IMR-90 (cell line): ENCODE results near the gene DNTT. TPM values are rescaled to one million over a fixed set of nuclear protein-coding genes. Genes with fewer than 3 reads are reported as not detected.

Experiments
- ATAC-seq: fragments of 200-7000 bp; cut with Tn5 transposase; 2 replicates; pipeline ENCODE4 v1.9.1; 2020; ENCODE audit warnings: low read depth, mild to moderate bottlenecking, moderate library complexity
- BruUV-seq: library from RNA; stranded (reverse); fragments of 400-500 nt; replicated peaks from 2 replicates; lab custom pipeline; 2021; lab: Mats Ljungman, UMichigan
- CTCF ChIA-PET: fragments of 300-600 bp; formaldehyde crosslinking; extraction: SDS; loops from one replicate; lab custom pipeline; 2021; ENCODE audit warnings: antibody characterized with exemption; lab: Yijun Ruan, JAX
- POLR2A ChIA-PET: fragments of 300-600 bp; sonication (Branson Sonifier 250); formaldehyde crosslinking; loops from one replicate; lab custom pipeline; 2022; ENCODE audit warnings: antibody characterized with exemption; ENCODE audit not compliant: unreplicated experiment; lab: Charles Lee
- DNase-seq: peaks from one replicate; pipeline ENCODE4 v3.0.0; 2013
- H2AFZ ChIP-seq: replicated peaks from 2 replicates; pipeline ENCODE3; 2013; ENCODE audit warnings: low read length, mild to moderate bottlenecking; ENCODE audit not compliant: poor library complexity
- H2AK5ac ChIP-seq: 2 replicates; pipeline ENCODE4 v1.6.1; 2013; ENCODE audit warnings: low read depth, low read length, inconsistent platforms
- H2AK9ac ChIP-seq: replicated peaks from 2 replicates; pipeline ENCODE3; 2013; ENCODE audit warnings: mild to moderate bottlenecking, low read depth, low read length, moderate library complexity; ENCODE audit not compliant: poor library complexity
- H2BK120ac ChIP-seq: 2 replicates; pipeline ENCODE4 v1.6.1; 2013; ENCODE audit warnings: low read depth, low read length, inconsistent platforms
- H2BK15ac ChIP-seq: 3 replicates; pipeline ENCODE4 v1.6.1; 2013; ENCODE audit warnings: low read depth, low read length, inconsistent platforms
- H2BK20ac ChIP-seq: 2 replicates; pipeline ENCODE4 v1.6.1; 2013; ENCODE audit warnings: low read depth, mild to moderate bottlenecking, inconsistent platforms, low read length, moderate library complexity
- H2BK5ac ChIP-seq: 2 replicates; pipeline ENCODE4 v1.6.1; 2013; ENCODE audit warnings: mild to moderate bottlenecking, low read depth, low read length, inconsistent platforms; ENCODE audit not compliant: poor library complexity, severe bottlenecking
- H3K14ac ChIP-seq: replicated peaks from 2 replicates; pipeline ENCODE4 v1.6.1; 2013; ENCODE audit warnings: low read depth, low read length, inconsistent platforms
- H3K18ac ChIP-seq: 2 replicates; pipeline ENCODE4 v1.6.1; 2013; ENCODE audit warnings: low read depth, low read length, control low read depth
- H3K23ac ChIP-seq: 2 replicates; pipeline ENCODE4 v1.6.1; 2013; ENCODE audit warnings: low read depth, low read length, inconsistent platforms
- H3K27ac ChIP-seq: 2 replicates; pipeline ENCODE4 v1.5.1; 2013; ENCODE audit warnings: mild to moderate bottlenecking, control low read depth, low read length; ENCODE audit not compliant: insufficient read depth
- H3K27me3 ChIP-seq: 2 replicates; pipeline ENCODE4 v1.6.1; 2013; ENCODE audit warnings: low read length; ENCODE audit not compliant: control insufficient read depth, insufficient read depth
- H3K36me3 ChIP-seq: 2 replicates; pipeline ENCODE4 v1.6.1; 2013; ENCODE audit warnings: low read length, mixed read lengths; ENCODE audit not compliant: control insufficient read depth, insufficient read depth
- H3K4ac ChIP-seq: 2 replicates; pipeline ENCODE4 v1.6.1; 2013; ENCODE audit warnings: low read depth, low read length, inconsistent platforms
- H3K4me1 ChIP-seq: 2 replicates; pipeline ENCODE4 v1.6.1; 2013; ENCODE audit warnings: low read length, mixed read lengths; ENCODE audit not compliant: control insufficient read depth, insufficient read depth
- H3K4me2 ChIP-seq: 2 replicates; pipeline ENCODE4 v1.6.1; 2013; ENCODE audit warnings: low read depth, mild to moderate bottlenecking, control low read depth, low read length, moderate library complexity
- H3K4me3 ChIP-seq: 2 replicates; pipeline ENCODE4 v1.5.1; 2013; ENCODE audit warnings: low read depth, mild to moderate bottlenecking, control low read depth, low read length, moderate library complexity; ENCODE audit not compliant: insufficient read depth
- H3K56ac ChIP-seq: 2 replicates; pipeline ENCODE4 v1.6.1; 2013; ENCODE audit warnings: low read length, inconsistent platforms; ENCODE audit not compliant: insufficient read depth; ENCODE audit errors: extremely low read depth
- H3K79me1 ChIP-seq, 2 experiments: 2 replicates each; pipeline ENCODE4 v1.6.1; 2013; ENCODE audit warnings: low read length in 2 of 2, inconsistent platforms in 1 of 2, low read depth in 1 of 2
- H3K9ac ChIP-seq: 2 replicates; pipeline ENCODE4 v1.6.1; 2013; ENCODE audit warnings: low read depth, low read length, control low read depth
- H3K9me1 ChIP-seq: 2 replicates; pipeline ENCODE4 v1.6.1; 2013; ENCODE audit warnings: low read length, inconsistent platforms; ENCODE audit not compliant: insufficient read depth
- H3K9me3 ChIP-seq: 2 replicates; pipeline ENCODE4 v1.6.1; 2013; ENCODE audit warnings: low read length; ENCODE audit not compliant: control insufficient read depth, insufficient read depth
- H4K20me1 ChIP-seq: 2 replicates; pipeline ENCODE4 v1.6.1; 2013; ENCODE audit warnings: low read length, inconsistent platforms; ENCODE audit not compliant: insufficient read depth
- H4K5ac ChIP-seq: 2 replicates; pipeline ENCODE4 v1.6.1; 2013; ENCODE audit warnings: mild to moderate bottlenecking, low read depth, low read length, control low read depth
- H4K8ac ChIP-seq, 2 experiments: 2 replicates each; pipeline ENCODE4 v1.6.1; 2013; ENCODE audit warnings: low read depth in 2 of 2, low read length in 2 of 2, control low read depth in 1 of 2, inconsistent platforms in 1 of 2
- H4K91ac ChIP-seq: 2 replicates; pipeline ENCODE4 v1.6.1; 2013; ENCODE audit warnings: low read depth, low read length, inconsistent platforms; ENCODE audit not compliant: insufficient read depth
- BHLHE40 ChIP-seq: fragments of 150-350 bp; IDR thresholded peaks from 2 replicates; pipeline ENCODE4 v1.6.1; 2016; ENCODE audit warnings: mild to moderate bottlenecking, low read depth, low read length
- CHD1 ChIP-seq: IDR thresholded peaks from 2 replicates; pipeline ENCODE4 v1.6.1; 2012; ENCODE audit warnings: low read depth, low read length, improper control_type of control experiment
- ELK1 ChIP-seq: fragments of 150-350 bp; IDR thresholded peaks from 2 replicates; pipeline ENCODE4 v1.6.1; 2016; ENCODE audit warnings: low read depth, mild to moderate bottlenecking, low read length, moderate library complexity, borderline replicate concordance
- MAFK ChIP-seq: IDR thresholded peaks from 2 replicates; pipeline ENCODE4 v1.6.1; 2012; ENCODE audit warnings: low read depth, low read length, improper control_type of control experiment
- MAZ ChIP-seq: IDR thresholded peaks from 2 replicates; pipeline ENCODE4 v1.6.1; 2012; ENCODE audit warnings: low read depth, mild to moderate bottlenecking, low read length, improper control_type of control experiment, moderate library complexity, borderline replicate concordance
- NFE2L2 ChIP-seq: fragments of 150-350 bp; IDR thresholded peaks from 2 replicates; pipeline ENCODE4 v1.6.1; 2016; ENCODE audit warnings: low read depth, mild to moderate bottlenecking, low read length
- POLR2A ChIP-seq: IDR thresholded peaks from 2 replicates; pipeline ENCODE4 v1.6.1; 2012; ENCODE audit warnings: mild to moderate bottlenecking, low read depth, low read length
- RAD21 ChIP-seq: IDR thresholded peaks from 2 replicates; pipeline ENCODE4 v1.6.1; 2012; ENCODE audit warnings: low read length, improper control_type of control experiment
- RCOR1 ChIP-seq: IDR thresholded peaks from 2 replicates; pipeline ENCODE4 v1.6.1; 2012; ENCODE audit warnings: mild to moderate bottlenecking, low read length, improper control_type of control experiment; ENCODE audit not compliant: insufficient replicate concordance
- RFX5 ChIP-seq: IDR thresholded peaks from 2 replicates; pipeline ENCODE4 v1.8.0; 2012; ENCODE audit warnings: low read depth, mild to moderate bottlenecking, low read length, moderate library complexity
- SMC3 ChIP-seq: fragments of 150-350 bp; IDR thresholded peaks from 2 replicates; pipeline ENCODE4 v1.6.1; 2016; ENCODE audit warnings: low read depth, mild to moderate bottlenecking, antibody characterized with exemption, low read length, moderate library complexity
- USF2 ChIP-seq: fragments of 150-350 bp; IDR thresholded peaks from 2 replicates; pipeline ENCODE4 v1.6.1; 2017; ENCODE audit warnings: mild to moderate bottlenecking, antibody characterized with exemption, low read length, low read depth
- WGBS, 2 experiments: methylation state at CpG; one replicate each; pipeline versions ENCODE4 v1.1.5 to v1.1.7; 2013; ENCODE audit warnings: missing lambda C conversion rate in 2 of 2; ENCODE audit not compliant: insufficient read length in 1 of 2; ENCODE audit errors: extremely low coverage in 2 of 2; 5-methylcytosine and 5-hydroxymethylcytosine counted together
- dilution Hi-C: fragments of 300-500 bp; cut with HindIII; formaldehyde crosslinking; loops from one replicate; pipeline ENCODE4 v1.14.3; 2018; ENCODE audit warnings: low sequenced_read_pairs; ENCODE audit not compliant: unreplicated experiment
- in situ Hi-C: fragments of 300-500 bp; cut with MboI; formaldehyde crosslinking; loops from 3 replicates; pipeline ENCODE4 v1.14.3; 2019; ENCODE audit warnings: low sequenced_read_pairs, inconsistent platforms, mixed read lengths
- intact Hi-C: fragments of 100-400 bp; cut with micrococcal nuclease; formaldehyde crosslinking; loops from 2 replicates; pipeline ENCODE4 v1.10.0; 2022
- polyA plus RNA-seq, 3 experiments: library from polyadenylated mRNA; depleted of rRNA; stranded (reverse); fragments of >200 nt; gene quantifications; 2 replicates each; pipeline ENCODE4 v1.2.3, GENCODE V29; 2012; ENCODE audit warnings: low replicate concordance in 1 of 3
- total RNA-seq: library from RNA; depleted of rRNA; stranded (reverse); fragments of >200 nt; gene quantifications from 2 replicates; pipeline ENCODE4 v1.2.3, GENCODE V29; 2012

The DNTT gene
- total and polyA plus RNA-seq, 2 of the 4 experiments (the other 2 are of a cell fraction), result not detected

- H3K18ac ChIP-seq, result no peak overlapping the region
- ChIA-PET CTCF (no interaction called here), POLR2A (no interaction called here)
- no peak for ATAC-seq
- DNase-seq, result no peak
- H3K4ac ChIP-seq, result no peak overlapping the region
- in situ Hi-C loops (no loop called here), intact Hi-C loops (no loop called here), dilution Hi-C loops (no loop called here)
- no peaks in the 10 kb centered on the region for H3K36me3 ChIP-seq
- no peaks in the 10 kb centered on the region for H3K9me3 ChIP-seq
- peaks cover 1% of the 10 kb centered on the region for H3K27me3 ChIP-seq
- H2AFZ ChIP-seq, result no peak overlapping the region
- no peak overlapping the region for H2BK5ac ChIP-seq
- H2BK120ac ChIP-seq, result no peak overlapping the region
- H3K27ac ChIP-seq, result no peak overlapping the region
- H2AK5ac ChIP-seq, result no peak overlapping the region
- 59% methylated on average over 4 of the region's 6 CpGs; no CpG with 5 or more reads in 1 of the 2 experiments for WGBS, 2 experiments
- H4K91ac ChIP-seq, result no peak overlapping the region
- no peak overlapping the region for H3K14ac ChIP-seq
- no peaks in the 10 kb centered on the region for H4K20me1 ChIP-seq
- H3K56ac ChIP-seq, result no peak overlapping the region
- no peak overlapping the region for H3K4me3 ChIP-seq
- no TSS peak for BruUV-seq
- no peak overlapping the region for H2AK9ac ChIP-seq
- no peaks in the 10 kb centered on the region for H3K4me1 ChIP-seq
- no peak overlapping the region for H3K23ac ChIP-seq
- no peak overlapping the region for H4K8ac ChIP-seq
- no peaks in the 10 kb centered on the region for H3K9me1 ChIP-seq
- no peaks in the 10 kb centered on the region for H3K79me1 ChIP-seq
- no peak overlapping the region for H4K5ac ChIP-seq
- no peak for TF ChIP-seq CHD1
- no peak for TF ChIP-seq MAFK
- no peak for TF ChIP-seq BHLHE40
- no peak for TF ChIP-seq POLR2A
- TF ChIP-seq NFE2L2, result no peak
- no peak for TF ChIP-seq RCOR1
- TF ChIP-seq SMC3, result no peak
- TF ChIP-seq USF2, result no peak
- no peak for TF ChIP-seq RAD21
- TF ChIP-seq RFX5, result no peak
- no peak for TF ChIP-seq ELK1
- TF ChIP-seq MAZ, result no peak
- no peak overlapping the region for H3K4me2 ChIP-seq
- no peak overlapping the region for H2BK20ac ChIP-seq
- no peak overlapping the region for H2BK15ac ChIP-seq
- no peak overlapping the region for H3K9ac ChIP-seq
Measured at GRCh38 chr10:96359616-96360015, 55.4 kb downstream of the DNTT start.
